PC-3 (cell line): Measurements from ENCODE around the gene CCSER2. TPM values are rescaled to one million over a fixed set of nuclear protein-coding genes. Genes with fewer than 3 reads are reported as not detected.

Experiments
- ATAC-seq: fragments of 200-7000 bp; cut with Tn5 transposase; 2 replicates; pipeline ENCODE4 v1.9.1; 2020; ENCODE audit warnings: mild to moderate bottlenecking, moderate library complexity
- BruUV-seq: library from RNA; stranded (reverse); fragments of 400-500 nt; replicated peaks from 2 replicates; lab custom pipeline; 2021; lab: Mats Ljungman, UMichigan
- CTCF ChIA-PET: fragments of 300-600 bp; sonication (Branson Sonifier 250); formaldehyde crosslinking; loops from one replicate; lab custom pipeline; 2022; ENCODE audit warnings: antibody characterized with exemption; lab: Charles Lee
- POLR2A ChIA-PET: fragments of 300-600 bp; sonication (Branson Sonifier 250); formaldehyde crosslinking; loops from one replicate; lab custom pipeline; 2022; ENCODE audit warnings: antibody characterized with exemption; ENCODE audit not compliant: unreplicated experiment; lab: Charles Lee
- DNase-seq: peaks from one replicate; pipeline ENCODE4 v3.0.0-alpha.2; 2015
- H2AFZ ChIP-seq: fragments of 300-600 bp; sonication (generic); 2 replicates; pipeline ENCODE4 v1.6.0; 2016; ENCODE audit warnings: antibody characterized with exemption, low read length
- H3F3A ChIP-seq: fragments of 300-600 bp; sonication (generic); one replicate; pipeline ENCODE4 v1.6.0; 2017; ENCODE audit warnings: antibody characterized with exemption, low read length, control low read depth, mild to moderate bottlenecking; ENCODE audit not compliant: unreplicated experiment
- H3K27ac ChIP-seq: fragments of 300-600 bp; sonication (generic); 2 replicates; pipeline ENCODE4 v1.5.1; 2016; ENCODE audit warnings: mild to moderate bottlenecking, low read length
- H3K27me3 ChIP-seq: fragments of 300-600 bp; sonication (generic); 2 replicates; pipeline ENCODE4 v1.6.1; 2016; ENCODE audit warnings: low read length, mixed read lengths
- H3K36me3 ChIP-seq: fragments of 300-600 bp; sonication (generic); 2 replicates; pipeline ENCODE4 v1.6.1; 2016; ENCODE audit warnings: low read depth, mixed run types, low read length, mixed read lengths
- H3K4me1 ChIP-seq: fragments of 300-600 bp; sonication (generic); 2 replicates; pipeline ENCODE4 v1.5.1; 2016; ENCODE audit warnings: low read length; ENCODE audit not compliant: insufficient read depth
- H3K4me2 ChIP-seq: fragments of 300-600 bp; sonication (generic); 2 replicates; pipeline ENCODE4 v1.6.0; 2016; ENCODE audit warnings: low read length
- H3K4me3 ChIP-seq: fragments of 300-600 bp; sonication (generic); 2 replicates; pipeline ENCODE4 v1.5.1; 2016; ENCODE audit warnings: mild to moderate bottlenecking, low read length, mixed read lengths
- H3K79me2 ChIP-seq: fragments of 300-600 bp; sonication (generic); 2 replicates; pipeline ENCODE4 v1.6.1; 2017; ENCODE audit warnings: low read length, mixed read lengths
- H3K9ac ChIP-seq: fragments of 300-600 bp; sonication (generic); 2 replicates; pipeline ENCODE4 v1.6.0; 2016; ENCODE audit warnings: mild to moderate bottlenecking, low read length
- H3K9me2 ChIP-seq: fragments of 300-600 bp; sonication (generic); replicated peaks from 2 replicates; pipeline ENCODE4 v1.6.1; 2016; ENCODE audit warnings: mixed run types, low read length, mixed read lengths
- H3K9me3 ChIP-seq: fragments of 300-600 bp; sonication (generic); 2 replicates; pipeline ENCODE4 v1.6.1; 2016; ENCODE audit warnings: low read length, mixed read lengths
- H4K20me1 ChIP-seq: fragments of 300-600 bp; sonication (generic); 2 replicates; pipeline ENCODE4 v1.6.1; 2016; ENCODE audit warnings: low read length, mixed read lengths
- EZH2 ChIP-seq: fragments of 300-600 bp; sonication (generic); IDR thresholded peaks from one replicate; pipeline ENCODE4 v1.6.1; 2017; ENCODE audit warnings: antibody characterized with exemption, mild to moderate bottlenecking, low read length; ENCODE audit not compliant: unreplicated experiment
- EZH2phosphoT487 ChIP-seq: fragments of 300-600 bp; sonication (generic); IDR thresholded peaks from 2 replicates; pipeline ENCODE4 v1.6.1; 2018; ENCODE audit warnings: mild to moderate bottlenecking, antibody characterized with exemption, low read length, borderline replicate concordance
- intact Hi-C: fragments of 100-400 bp; cut with micrococcal nuclease; formaldehyde crosslinking; loops from 2 replicates; pipeline ENCODE4 v1.9.0; 2023
- total RNA-seq: library from RNA; depleted of rRNA; stranded (reverse); fragments of >200 nt; gene quantifications from 2 replicates; pipeline ENCODE4 v1.2.3, GENCODE V29; 2014
- TF ChIP-seq, protein P1 (sequence below): fragments of 300-600 bp; sonication (generic); conservative IDR thresholded peaks from 2 replicates; pipeline ENCODE4 v1.5.1; 2017; ENCODE audit warnings: antibody characterized with exemption, low read depth, mild to moderate bottlenecking, low read length

CCSER2 gene
- total RNA-seq, 1 experiment from 2014 or later: 10.2 TPM

DNA sequence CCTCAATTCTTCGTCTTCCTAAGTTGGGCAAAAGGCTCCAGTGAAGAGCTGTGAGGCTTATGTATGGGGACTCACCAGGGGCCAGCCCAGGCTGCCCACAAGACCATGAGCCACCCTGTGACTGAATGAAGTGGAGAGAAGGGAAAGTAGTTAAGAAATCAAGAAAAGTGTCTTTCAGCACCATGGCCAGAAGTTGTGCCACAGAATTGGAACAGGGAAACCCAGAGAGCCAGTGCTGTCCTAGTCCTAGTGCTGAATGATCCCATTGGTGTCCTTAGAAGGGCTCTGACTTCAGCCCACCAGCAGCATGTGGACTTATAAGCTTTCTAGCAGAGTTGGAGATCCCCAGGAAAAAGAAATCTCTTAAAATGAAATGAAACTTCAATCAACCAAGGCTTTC, 37.0 kb upstream of the CCSER2 start:
- peak; percentile 55 for DNase-seq
- TF ChIP-seq EZH2phosphoT487 (no peak), EZH2 (no peak)
- TF ChIP-seq, protein P1, sequence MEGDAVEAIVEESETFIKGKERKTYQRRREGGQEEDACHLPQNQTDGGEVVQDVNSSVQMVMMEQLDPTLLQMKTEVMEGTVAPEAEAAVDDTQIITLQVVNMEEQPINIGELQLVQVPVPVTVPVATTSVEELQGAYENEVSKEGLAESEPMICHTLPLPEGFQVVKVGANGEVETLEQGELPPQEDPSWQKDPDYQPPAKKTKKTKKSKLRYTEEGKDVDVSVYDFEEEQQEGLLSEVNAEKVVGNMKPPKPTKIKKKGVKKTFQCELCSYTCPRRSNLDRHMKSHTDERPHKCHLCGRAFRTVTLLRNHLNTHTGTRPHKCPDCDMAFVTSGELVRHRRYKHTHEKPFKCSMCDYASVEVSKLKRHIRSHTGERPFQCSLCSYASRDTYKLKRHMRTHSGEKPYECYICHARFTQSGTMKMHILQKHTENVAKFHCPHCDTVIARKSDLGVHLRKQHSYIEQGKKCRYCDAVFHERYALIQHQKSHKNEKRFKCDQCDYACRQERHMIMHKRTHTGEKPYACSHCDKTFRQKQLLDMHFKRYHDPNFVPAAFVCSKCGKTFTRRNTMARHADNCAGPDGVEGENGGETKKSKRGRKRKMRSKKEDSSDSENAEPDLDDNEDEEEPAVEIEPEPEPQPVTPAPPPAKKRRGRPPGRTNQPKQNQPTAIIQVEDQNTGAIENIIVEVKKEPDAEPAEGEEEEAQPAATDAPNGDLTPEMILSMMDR: no peak
- Histone ChIP-seq H3F3A (no peaks in the 10 kb centered on the region), H3K4me2 (no peak overlapping the region), H3K9ac (no peak overlapping the region), H3K4me3 (no peak overlapping the region), H3K4me1 (no peaks in the 10 kb centered on the region), H3K36me3 (no peaks in the 10 kb centered on the region), H2AFZ (no peak overlapping the region), H3K27me3 (peaks cover 5% of the 10 kb centered on the region; the same call in 1 of the 2 replicates), H4K20me1 (no peaks in the 10 kb centered on the region), H3K9me3 (no peaks in the 10 kb centered on the region), H3K27ac (no peak overlapping the region), H3K79me2 (no peaks in the 10 kb centered on the region), H3K9me2 (no peaks in the 10 kb centered on the region)
- intact Hi-C loops: no loop called here
- no TSS peak for BruUV-seq
- ChIA-PET POLR2A (no interaction called here), CTCF (no interaction called here)
- peak; percentile 35; the same call in 1 of the 2 replicates for ATAC-seq

DNA sequence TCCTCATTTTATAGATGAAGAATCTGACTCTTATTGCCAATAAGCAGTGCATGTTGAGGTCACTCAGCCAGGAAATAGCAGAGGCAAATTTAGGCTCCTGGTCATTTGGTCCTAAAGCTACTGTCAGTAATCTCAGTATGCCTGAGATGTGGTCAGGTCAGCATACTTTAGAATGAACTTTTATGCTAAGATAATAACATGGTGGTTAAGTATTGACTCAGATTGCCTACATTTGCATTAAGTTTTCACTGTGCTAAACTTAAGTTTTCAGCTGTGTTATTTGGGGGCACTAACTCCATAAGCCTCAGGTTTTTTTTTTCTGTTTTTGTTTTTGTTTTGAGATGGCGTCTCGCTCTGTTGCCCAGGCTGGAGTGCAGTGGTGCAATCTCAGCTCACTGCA, 35.9 kb upstream of the CCSER2 start:
- Histone ChIP-seq H3K36me3 (no peaks in the 10 kb centered on the region), H3K9ac (no peak overlapping the region), H4K20me1 (no peaks in the 10 kb centered on the region), H3K27ac (no peak overlapping the region), H3K9me2 (no peaks in the 10 kb centered on the region), H3F3A (no peaks in the 10 kb centered on the region), H3K79me2 (no peaks in the 10 kb centered on the region), H3K27me3 (peaks cover 5% of the 10 kb centered on the region; the same call in 1 of the 2 replicates), H3K4me1 (no peaks in the 10 kb centered on the region), H3K9me3 (no peaks in the 10 kb centered on the region), H3K4me3 (no peak overlapping the region), H3K4me2 (no peak overlapping the region), H2AFZ (no peak overlapping the region)
- ATAC-seq: no peak
- intact Hi-C loops: no loop called here
- DNase-seq: no peak
- no peak for TF ChIP-seq EZH2phosphoT487
- ChIA-PET CTCF (no interaction called here), POLR2A (no interaction called here)
- BruUV-seq: no TSS peak

DNA sequence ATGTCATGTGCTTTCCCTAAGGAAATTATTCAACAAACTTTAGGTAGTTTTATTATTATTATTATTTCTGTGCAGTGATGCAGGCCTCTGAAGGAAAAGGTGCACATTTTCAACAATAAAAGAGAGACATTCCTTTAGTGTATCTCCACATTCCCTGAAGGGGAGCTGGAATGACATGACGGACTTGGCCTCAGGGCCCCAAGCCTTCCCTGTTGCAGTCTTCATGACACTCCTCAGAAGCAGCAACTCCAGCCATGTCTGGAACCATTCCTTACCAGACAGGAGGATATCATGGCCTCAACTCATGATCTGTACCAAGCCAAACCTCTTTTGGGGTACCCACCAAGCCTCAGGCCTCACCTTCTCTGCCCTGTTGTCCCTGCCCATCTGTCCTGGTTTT, 35.2 kb upstream of the CCSER2 start:
- Histone ChIP-seq H3K79me2 (no peaks in the 10 kb centered on the region), H4K20me1 (no peaks in the 10 kb centered on the region), H3K4me3 (no peak overlapping the region), H3K9ac (no peak overlapping the region), H3K36me3 (no peaks in the 10 kb centered on the region), H3K27ac (no peak overlapping the region), H3K9me2 (no peaks in the 10 kb centered on the region), H3K4me2 (no peak overlapping the region), H3K9me3 (no peaks in the 10 kb centered on the region), H3F3A (no peaks in the 10 kb centered on the region), H3K4me1 (no peaks in the 10 kb centered on the region), H2AFZ (no peak overlapping the region), H3K27me3 (peaks cover 8% of the 10 kb centered on the region)
- no TSS peak for BruUV-seq
- no peak for DNase-seq
- no peak for TF ChIP-seq EZH2
- TF ChIP-seq, protein P1: no peak
- no peak for TF ChIP-seq EZH2phosphoT487
- intact Hi-C loops: no loop called here
- no peak for ATAC-seq
- ChIA-PET CTCF (no interaction called here), POLR2A (no interaction called here)
